Hepatocyte (in vitro differentiated cells): ENCODE results near the gene CRYBB3. TPM values are rescaled to one million over a fixed set of nuclear protein-coding genes. Genes with fewer than 3 reads are reported as not detected.
A peak's percentile ranks its signal among the peaks of the same experiment; 100 is the strongest.

Experiments
- DNase-seq: peaks from one replicate; pipeline ENCODE4 v3.0.0-alpha.2; 2016; ENCODE audit warnings: low spot score
- H2AFZ ChIP-seq: fragments of 200-600 bp; sonication (generic); 2 replicates; pipeline ENCODE4 v1.6.0; 2016; ENCODE audit warnings: antibody characterized with exemption, mild to moderate bottlenecking
- H3K27ac ChIP-seq: fragments of 200-600 bp; sonication (generic); 2 replicates; pipeline ENCODE4 v1.5.1; 2016; ENCODE audit warnings: mild to moderate bottlenecking
- H3K27me3 ChIP-seq: fragments of 200-600 bp; sonication (generic); 2 replicates; pipeline ENCODE4 v1.6.1; 2016
- H3K36me3 ChIP-seq: fragments of 200-600 bp; sonication (generic); replicated peaks from 2 replicates; pipeline ENCODE4 v1.5.1; 2016; ENCODE audit warnings: low read depth; ENCODE audit not compliant: insufficient read depth
- H3K4me1 ChIP-seq: fragments of 200-600 bp; sonication (generic); 2 replicates; pipeline ENCODE4 v1.5.1; 2016; ENCODE audit warnings: mild to moderate bottlenecking, moderate library complexity; ENCODE audit not compliant: insufficient read depth
- H3K4me2 ChIP-seq: fragments of 200-600 bp; sonication (generic); 2 replicates; pipeline ENCODE4 v1.6.0; 2016
- H3K4me3 ChIP-seq: fragments of 200-600 bp; sonication (generic); 2 replicates; pipeline ENCODE4 v1.5.1; 2016; ENCODE audit warnings: mild to moderate bottlenecking
- H3K79me2 ChIP-seq: fragments of 200-600 bp; sonication (generic); 2 replicates; pipeline ENCODE4 v1.6.0; 2017; ENCODE audit warnings: mild to moderate bottlenecking
- H3K9me2 ChIP-seq: fragments of 200-600 bp; sonication (generic); replicated peaks from 2 replicates; pipeline ENCODE4 v1.6.0; 2017; ENCODE audit warnings: mild to moderate bottlenecking; ENCODE audit not compliant: insufficient read depth
- H3K9me3 ChIP-seq: fragments of 200-600 bp; sonication (generic); 2 replicates; pipeline ENCODE4 v1.5.1; 2016; ENCODE audit warnings: low read depth, mild to moderate bottlenecking
- H4K20me1 ChIP-seq: fragments of 200-600 bp; sonication (generic); 2 replicates; pipeline ENCODE4 v1.6.0; 2016; ENCODE audit warnings: mild to moderate bottlenecking; ENCODE audit not compliant: insufficient read depth, poor library complexity, severe bottlenecking
- CTCF ChIP-seq: fragments of 200-600 bp; sonication (generic); IDR thresholded peaks from 2 replicates; pipeline ENCODE4 v1.5.1; 2016; ENCODE audit warnings: antibody characterized with exemption, mild to moderate bottlenecking; ENCODE audit not compliant: poor library complexity
- EZH2 ChIP-seq: fragments of 200-600 bp; sonication (generic); IDR thresholded peaks from 2 replicates; pipeline ENCODE4 v1.6.1; 2016; ENCODE audit warnings: antibody characterized with exemption, mild to moderate bottlenecking, borderline replicate concordance
- EZH2phosphoT487 ChIP-seq: fragments of 200-600 bp; sonication (generic); IDR thresholded peaks from one replicate; pipeline ENCODE4 v1.6.1; 2018; ENCODE audit warnings: antibody characterized with exemption, mild to moderate bottlenecking, low read depth, moderate library complexity; ENCODE audit not compliant: unreplicated experiment, severe bottlenecking
- WGBS: methylation state at CpG from one replicate; pipeline ENCODE4 v1.1.6; 2016; ENCODE audit warnings: low lambda C conversion rate; ENCODE audit errors: missing lambda C conversion rate; 5-methylcytosine and 5-hydroxymethylcytosine counted together
- polyA plus RNA-seq: library from polyadenylated mRNA; unstranded; fragments of >200 nt; fragmentation: Nextera tagmentation; extraction: Ambion mirVana; gene quantifications from 2 replicates; pipeline ENCODE4 v1.2.1, GENCODE V29; 2016
- total RNA-seq: library from RNA; depleted of rRNA; stranded (reverse); fragments of >200 nt; gene quantifications from 2 replicates; pipeline ENCODE4 v1.2.3, GENCODE V29; 2014

The CRYBB3 gene
- total and polyA plus RNA-seq, 2 experiments from 2014 or later = not detected

- H3K36me3 ChIP-seq = no peaks in the 10 kb centered on the region
- WGBS = 80% methylated on average over 5 of the region's 5 CpGs
These were observed 27.5 kb upstream of the CRYBB3 start for GRCh38 chr22:25172153-25172552.

GRCh38 chr22:25174156-25174887 lies 25.3 kb upstream of the CRYBB3 start:
- Histone ChIP-seq H4K20me1 (no peaks in the 10 kb centered on the region), H3K4me2 (no peak overlapping the region), H3K79me2 (no peaks in the 10 kb centered on the region), H3K4me3 (no peak overlapping the region), H3K9me2 (no peaks in the 10 kb centered on the region), H3K4me1 (no peaks in the 10 kb centered on the region), H3K9me3 (no peaks in the 10 kb centered on the region), H3K27ac (no peak overlapping the region), H3K27me3 (no peaks in the 10 kb centered on the region), H2AFZ (no peak overlapping the region), H3K36me3 (no peaks in the 10 kb centered on the region)
- TF ChIP-seq CTCF = no peak
- no peak for TF ChIP-seq EZH2phosphoT487
- no peak for TF ChIP-seq EZH2
- WGBS = 95% methylated on average over 13 of the region's 13 CpGs
- DNase-seq = no peak

More at GRCh38 chr22:25172153-25172552, 27.5 kb upstream of the CRYBB3 start:
- Histone ChIP-seq H3K4me3 (no peak overlapping the region), H3K9me2 (no peaks in the 10 kb centered on the region), H4K20me1 (no peaks in the 10 kb centered on the region), H3K4me1 (no peaks in the 10 kb centered on the region), H3K4me2 (no peak overlapping the region), H3K79me2 (no peaks in the 10 kb centered on the region), H3K27me3 (no peaks in the 10 kb centered on the region), H3K27ac (no peak overlapping the region), H3K9me3 (no peaks in the 10 kb centered on the region), H2AFZ (no peak overlapping the region)
- TF ChIP-seq CTCF (peak; percentile 41), EZH2phosphoT487 (no peak), EZH2 (no peak)
- DNase-seq = peak; percentile 28

- H3K27me3 ChIP-seq = no peaks in the 10 kb centered on the region
- no peaks in the 10 kb centered on the region for H3K9me2 ChIP-seq
- TF ChIP-seq EZH2phosphoT487 (no peak), EZH2 (no peak), CTCF (no peak)
- no peak overlapping the region for H3K27ac ChIP-seq
- no peaks in the 10 kb centered on the region for H3K4me1 ChIP-seq
- no peak overlapping the region for H3K4me3 ChIP-seq
- WGBS = 84% methylated on average over 6 of the region's 6 CpGs
- no peaks in the 10 kb centered on the region for H4K20me1 ChIP-seq
- H3K36me3 ChIP-seq = no peaks in the 10 kb centered on the region
- no peaks in the 10 kb centered on the region for H3K79me2 ChIP-seq
- no peak overlapping the region for H3K4me2 ChIP-seq
- H2AFZ ChIP-seq = no peak overlapping the region
- no peak for DNase-seq
- H3K9me3 ChIP-seq = no peaks in the 10 kb centered on the region
These were observed 24.7 kb upstream of the CRYBB3 start for GRCh38 chr22:25174888-25175411.
